ENCODE data around the gene BBS7. TPM values are rescaled to one million over a fixed set of nuclear protein-coding genes. Genes with fewer than 3 reads are reported as not detected.

The BBS7 gene
- total RNA-seq, 1 donor: 29.4 TPM

- DNase-seq (ENCODE audit: low read depth): peak; percentile 35
- TF ChIP-seq, protein P1, sequence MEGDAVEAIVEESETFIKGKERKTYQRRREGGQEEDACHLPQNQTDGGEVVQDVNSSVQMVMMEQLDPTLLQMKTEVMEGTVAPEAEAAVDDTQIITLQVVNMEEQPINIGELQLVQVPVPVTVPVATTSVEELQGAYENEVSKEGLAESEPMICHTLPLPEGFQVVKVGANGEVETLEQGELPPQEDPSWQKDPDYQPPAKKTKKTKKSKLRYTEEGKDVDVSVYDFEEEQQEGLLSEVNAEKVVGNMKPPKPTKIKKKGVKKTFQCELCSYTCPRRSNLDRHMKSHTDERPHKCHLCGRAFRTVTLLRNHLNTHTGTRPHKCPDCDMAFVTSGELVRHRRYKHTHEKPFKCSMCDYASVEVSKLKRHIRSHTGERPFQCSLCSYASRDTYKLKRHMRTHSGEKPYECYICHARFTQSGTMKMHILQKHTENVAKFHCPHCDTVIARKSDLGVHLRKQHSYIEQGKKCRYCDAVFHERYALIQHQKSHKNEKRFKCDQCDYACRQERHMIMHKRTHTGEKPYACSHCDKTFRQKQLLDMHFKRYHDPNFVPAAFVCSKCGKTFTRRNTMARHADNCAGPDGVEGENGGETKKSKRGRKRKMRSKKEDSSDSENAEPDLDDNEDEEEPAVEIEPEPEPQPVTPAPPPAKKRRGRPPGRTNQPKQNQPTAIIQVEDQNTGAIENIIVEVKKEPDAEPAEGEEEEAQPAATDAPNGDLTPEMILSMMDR (IDR thresholded peaks at IDR 0.05; ENCODE audit: insufficient read depth, low read depth, low read length): no peak
- H3K4me3 ChIP-seq (ENCODE audit: low read depth, low read length): no peak overlapping the region
Observed at GRCh38 chr4:121873604-121874003, 3.3 kb upstream of the BBS7 start.

DNA sequence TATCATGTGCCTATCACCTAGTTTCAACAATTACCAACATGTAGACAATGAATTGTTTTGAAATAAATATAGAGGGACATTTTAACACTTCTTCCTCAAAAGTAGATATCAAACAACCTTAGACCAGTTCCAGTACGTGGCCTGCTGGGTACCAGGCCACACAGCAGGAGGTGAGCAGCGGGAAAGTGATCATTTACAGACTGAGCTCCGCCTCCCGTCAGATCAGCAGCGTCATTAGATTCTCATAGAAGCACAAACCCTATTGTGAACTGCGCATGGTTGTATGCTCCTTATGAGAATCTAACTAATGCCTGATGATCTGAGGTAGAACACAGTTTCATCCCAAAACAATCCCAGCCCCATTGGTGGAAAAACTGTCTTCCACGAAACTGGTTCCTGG, 6.5 kb downstream of the BBS7 start:
- H3K4me3 ChIP-seq (ENCODE audit: low read depth, low read length): no peak overlapping the region
- DNase-seq (ENCODE audit: low read depth): no peak
- TF ChIP-seq, protein P1 (IDR thresholded peaks at IDR 0.05; ENCODE audit: insufficient read depth, low read depth, low read length): no peak

- H3K4me3 ChIP-seq (ENCODE audit: low read depth, low read length): no peak overlapping the region
- no peak for DNase-seq (ENCODE audit: low read depth)
- TF ChIP-seq, protein P1 (IDR thresholded peaks at IDR 0.05; ENCODE audit: insufficient read depth, low read depth, low read length): no peak
Observed at GRCh38 chr4:121861426-121861825, 8.8 kb downstream of the BBS7 start.

- TF ChIP-seq, protein P1 (IDR thresholded peaks at IDR 0.05; ENCODE audit: insufficient read depth, low read depth, low read length): no peak
- DNase-seq (ENCODE audit: low read depth): no peak
- no peak overlapping the region for H3K4me3 ChIP-seq (ENCODE audit: low read depth, low read length)
Observed at GRCh38 chr4:121860121-121860520, 10.2 kb downstream of the BBS7 start.

- TF ChIP-seq, protein P1 (IDR thresholded peaks at IDR 0.05; ENCODE audit: insufficient read depth, low read depth, low read length): no peak
- no peak for DNase-seq (ENCODE audit: low read depth)
Observed at GRCh38 chr4:121851354-121851753, 18.9 kb downstream of the BBS7 start.

DNA sequence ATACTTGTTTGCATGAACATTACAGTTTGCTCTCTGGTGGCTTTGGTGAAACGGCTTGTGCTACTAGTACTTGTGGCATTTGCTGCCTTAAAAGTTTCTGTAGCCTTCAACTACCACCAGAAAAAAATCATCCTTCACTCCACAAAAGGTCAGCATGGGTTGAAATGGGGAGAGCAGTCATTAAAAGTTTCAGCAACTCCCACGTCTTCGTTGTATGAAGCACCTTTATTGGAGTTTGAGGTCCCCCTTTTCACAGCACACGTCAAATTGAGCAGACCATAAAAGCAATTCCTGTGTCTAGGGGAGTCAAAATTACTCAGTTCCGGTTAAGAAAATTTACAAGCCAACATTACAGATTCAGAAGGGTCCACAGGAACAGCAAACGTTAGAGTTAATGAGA, 23.6 kb downstream of the BBS7 start:
- DNase-seq (ENCODE audit: low read depth): no peak
- TF ChIP-seq, protein P1 (IDR thresholded peaks at IDR 0.05; ENCODE audit: insufficient read depth, low read depth, low read length): no peak
- H3K4me3 ChIP-seq (ENCODE audit: low read depth, low read length): no peak overlapping the region

More at GRCh38 chr4:121851354-121851753, 18.9 kb downstream of the BBS7 start:
- no peak overlapping the region for H3K4me3 ChIP-seq (ENCODE audit: low read depth, low read length)

DNA sequence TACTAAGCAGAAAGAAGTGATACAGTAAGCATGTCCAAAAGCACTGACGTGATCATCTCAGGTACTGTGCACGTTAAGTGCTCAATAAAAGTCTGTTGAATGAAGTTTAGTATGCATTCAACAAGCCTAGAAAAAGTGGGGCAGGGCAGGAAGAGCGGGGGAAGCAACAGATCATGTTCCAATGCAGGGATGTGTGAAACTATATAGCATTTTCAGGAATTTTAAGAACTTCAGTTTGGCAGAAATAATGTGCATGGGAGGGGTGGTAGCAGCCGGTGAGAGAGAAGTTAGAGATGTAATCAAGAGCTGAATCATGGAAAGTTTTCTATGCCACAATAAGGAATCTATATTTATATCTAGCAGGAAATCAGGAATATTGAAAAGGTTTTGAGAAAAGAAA, 27.4 kb downstream of the BBS7 start:
- TF ChIP-seq, protein P1 (IDR thresholded peaks at IDR 0.05; ENCODE audit: insufficient read depth, low read depth, low read length): no peak
- H3K4me3 ChIP-seq (ENCODE audit: low read depth, low read length): no peak overlapping the region
- no peak for DNase-seq (ENCODE audit: low read depth)
